ENCODE results near the gene ARHGEF39.

The ARHGEF39 gene, protein sequence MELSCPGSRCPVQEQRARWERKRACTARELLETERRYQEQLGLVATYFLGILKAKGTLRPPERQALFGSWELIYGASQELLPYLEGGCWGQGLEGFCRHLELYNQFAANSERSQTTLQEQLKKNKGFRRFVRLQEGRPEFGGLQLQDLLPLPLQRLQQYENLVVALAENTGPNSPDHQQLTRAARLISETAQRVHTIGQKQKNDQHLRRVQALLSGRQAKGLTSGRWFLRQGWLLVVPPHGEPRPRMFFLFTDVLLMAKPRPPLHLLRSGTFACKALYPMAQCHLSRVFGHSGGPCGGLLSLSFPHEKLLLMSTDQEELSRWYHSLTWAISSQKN

DNA sequence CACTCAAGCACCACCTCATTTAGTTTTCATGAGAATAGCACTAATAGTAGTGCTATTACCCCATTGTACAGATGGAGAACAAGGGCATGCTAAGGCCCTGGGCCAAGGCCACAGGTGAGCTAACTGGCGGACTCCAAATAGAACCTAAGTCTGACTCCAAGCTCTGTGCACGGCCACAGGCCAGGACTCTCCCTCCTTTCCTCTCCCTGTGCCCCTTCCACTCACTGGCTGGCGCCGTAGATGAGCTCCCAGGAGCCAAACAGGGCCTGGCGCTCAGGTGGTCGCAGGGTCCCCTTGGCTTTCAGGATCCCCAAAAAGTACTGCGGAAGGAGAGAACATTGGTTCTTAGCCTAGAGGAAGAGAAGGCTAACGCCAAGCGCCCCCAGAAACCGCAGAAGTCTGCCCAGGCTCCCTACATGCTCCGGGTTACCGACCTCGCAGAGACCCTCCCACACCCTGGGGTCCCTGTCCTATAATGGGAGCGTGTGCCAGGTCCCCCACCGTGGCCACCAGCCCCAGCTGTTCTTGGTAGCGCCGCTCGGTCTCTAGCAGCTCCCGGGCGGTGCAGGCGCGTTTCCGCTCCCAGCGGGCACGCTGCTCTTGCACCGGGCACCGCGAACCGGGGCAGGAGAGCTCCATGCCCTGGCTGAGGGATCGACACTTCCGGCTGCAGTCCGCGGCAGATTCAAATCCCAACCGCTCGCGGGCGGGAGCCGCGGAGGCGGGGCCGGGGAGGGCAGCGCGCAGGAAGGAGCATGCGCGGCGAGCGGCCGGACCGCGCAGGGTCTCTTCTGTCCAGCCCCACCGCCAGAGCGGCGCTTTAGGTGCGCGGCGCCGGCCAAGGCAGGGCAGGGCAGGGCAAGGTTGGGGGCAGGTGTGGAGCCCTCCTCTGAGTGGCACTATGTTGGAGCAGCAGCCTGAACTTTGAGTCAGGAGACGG lies at the start of gene ARHGEF39:
Gene ARHGEF39 (minus strand): TSS at position 665 of the 940 bp plus-strand sequence. CDS start 26 bp downstream, at position 639.
- DNase-seq (ENCODE audit: low read depth in 2 of 2) = peak; percentile 25 to 57

DNA sequence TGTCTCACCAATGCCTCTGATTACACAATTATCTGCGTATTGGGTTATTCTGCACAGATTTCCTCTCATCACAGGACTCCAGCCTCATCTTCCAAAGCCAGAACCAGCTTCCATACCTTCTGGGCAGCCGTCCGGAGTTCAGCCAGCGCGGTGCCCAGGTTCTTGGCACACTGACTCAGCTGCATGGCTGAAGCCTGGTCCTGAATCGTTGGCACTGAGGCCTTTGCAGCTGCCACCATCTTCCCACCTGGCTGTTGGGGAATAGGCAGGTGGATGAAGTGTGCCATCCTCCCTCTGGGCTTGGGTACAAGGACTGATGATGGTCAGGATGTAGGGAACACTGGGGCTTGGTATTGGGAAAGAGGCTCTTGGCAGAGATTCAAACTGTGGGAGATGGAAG lies 49.1 kb upstream of the ARHGEF39 start:
- DNase-seq (ENCODE audit: low read depth in 2 of 2) = no peak

DNA sequence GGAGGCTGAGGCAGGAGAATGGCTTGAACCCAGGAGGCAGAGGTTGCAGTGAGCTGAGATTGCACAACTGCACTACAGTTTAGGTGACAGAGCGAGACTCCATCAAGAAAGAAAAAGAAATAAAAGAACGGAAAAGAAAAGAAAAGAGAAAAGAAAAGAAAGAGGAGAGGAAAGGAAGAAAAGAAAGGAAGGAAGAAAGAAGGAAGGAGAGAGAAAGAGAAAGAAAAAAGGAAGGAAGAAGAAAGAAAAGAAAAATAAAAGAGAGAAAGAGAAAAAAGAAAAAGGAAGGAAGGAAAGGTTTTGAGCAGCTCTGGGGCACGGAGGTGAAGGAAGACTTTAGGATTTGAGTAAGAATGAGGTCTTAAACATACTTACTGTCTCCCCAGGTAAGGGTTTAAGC lies 48.6 kb upstream of the ARHGEF39 start:
- DNase-seq (ENCODE audit: low read depth in 2 of 2) = no peak

DNA sequence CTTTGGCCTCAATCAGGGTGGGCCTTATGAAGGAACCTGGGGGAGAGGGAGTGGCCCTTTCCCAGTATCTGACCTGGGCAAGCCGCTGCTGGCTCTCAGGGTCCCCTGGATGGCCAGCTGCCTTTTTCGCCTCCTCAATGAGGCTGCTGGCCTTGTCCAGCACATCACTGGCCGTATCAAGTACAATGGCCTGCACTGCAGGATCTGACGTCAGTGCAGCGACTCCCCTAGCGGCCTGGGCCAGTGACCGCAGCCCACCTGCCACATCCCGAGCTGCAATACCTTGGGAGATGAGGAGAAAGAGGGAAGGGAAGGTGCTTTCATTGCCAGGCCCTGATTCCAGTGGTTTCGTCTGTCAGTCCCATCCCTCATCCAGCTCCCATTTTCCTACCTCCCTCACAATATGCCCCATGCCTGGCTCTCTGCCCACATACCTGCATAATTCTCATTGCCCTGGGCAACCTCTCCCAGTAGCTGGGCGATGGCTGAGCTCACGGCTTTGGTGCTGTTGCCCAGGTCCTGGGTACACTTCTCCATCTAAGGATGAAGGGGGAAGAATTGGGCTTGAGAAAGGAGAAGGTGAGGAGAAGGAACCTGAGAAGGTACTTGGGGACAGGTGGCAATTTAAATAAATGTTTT lies 47.9 kb upstream of the ARHGEF39 start:
- DNase-seq (ENCODE audit: low read depth in 2 of 2) = no peak

DNA sequence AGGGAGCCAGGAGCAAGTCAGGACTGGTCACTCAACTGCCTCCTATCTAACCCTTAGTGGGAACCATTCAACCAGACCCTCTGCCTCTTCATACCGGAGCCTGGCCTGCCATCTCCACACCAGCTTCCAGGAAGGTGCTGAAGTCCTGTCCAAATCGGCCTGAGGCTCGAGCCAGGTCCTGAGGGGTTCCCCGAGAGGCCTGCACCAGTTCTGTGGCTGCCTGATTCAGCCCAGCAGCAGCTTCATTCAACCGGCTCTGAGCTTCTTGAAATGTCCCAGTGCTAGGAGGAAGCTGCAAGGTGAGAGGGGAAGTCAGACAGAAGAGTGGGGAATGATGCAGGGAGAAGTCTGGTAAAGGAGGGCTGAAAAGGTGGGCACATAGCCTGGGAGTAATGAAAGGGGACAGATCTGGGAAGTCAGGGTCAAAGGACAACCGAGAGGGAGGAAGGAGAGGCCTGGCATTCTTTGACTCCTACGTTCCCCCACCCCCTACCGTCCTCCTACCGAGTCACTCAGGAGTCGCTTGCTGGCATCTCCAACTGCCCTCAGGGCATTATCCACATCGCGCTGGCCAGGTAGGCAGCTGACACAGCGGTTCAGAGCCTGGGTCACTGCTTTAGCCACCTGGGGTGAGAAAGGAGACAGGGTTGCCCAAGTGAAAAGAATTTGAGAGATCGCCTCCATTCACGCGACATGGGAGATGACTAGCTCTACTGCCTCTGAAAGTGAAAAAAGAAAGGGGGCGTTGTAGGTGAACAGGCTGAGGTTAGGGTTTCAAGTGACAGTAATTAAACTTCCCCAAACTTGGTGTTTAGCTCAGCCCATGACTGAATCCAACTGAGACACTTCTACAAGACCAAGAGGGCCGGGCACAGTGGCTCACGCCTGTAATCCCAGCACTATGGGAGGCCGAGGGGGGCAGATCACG lies 46.8 kb upstream of the ARHGEF39 start:
- DNase-seq (ENCODE audit: low read depth in 2 of 2) = no peak

DNA sequence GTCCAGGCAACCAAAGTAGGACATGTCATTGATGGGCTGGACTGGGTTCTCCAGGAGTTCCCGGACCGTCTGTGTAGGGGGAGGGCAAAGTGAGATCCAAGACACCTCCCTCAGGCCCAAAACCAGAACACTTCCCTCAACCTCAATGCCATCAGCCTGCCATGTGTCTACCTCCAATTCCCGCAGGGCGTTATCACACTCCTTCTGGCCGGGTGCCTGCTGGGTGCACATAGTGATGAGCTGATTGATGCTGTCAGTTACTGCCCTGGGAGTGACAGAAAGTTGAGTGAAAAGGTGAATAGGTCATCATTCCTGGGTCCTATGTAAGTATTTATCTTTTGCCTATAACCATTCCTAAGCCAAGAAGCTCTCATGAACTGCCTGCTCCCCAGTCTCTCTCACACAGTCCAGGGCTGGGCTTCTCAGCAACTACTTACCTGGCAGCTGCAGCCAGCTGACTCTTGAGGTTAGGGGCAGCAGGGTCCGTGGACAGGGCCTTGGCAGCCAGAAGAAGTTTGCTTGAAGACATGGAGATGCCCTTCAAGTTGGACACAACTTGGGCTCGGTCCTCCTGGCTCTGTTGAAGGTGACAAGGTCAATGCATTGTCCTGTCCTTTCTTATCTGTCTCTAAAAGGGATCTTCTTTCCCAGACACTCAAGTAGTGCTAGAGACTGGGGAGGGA lies 46.0 kb upstream of the ARHGEF39 start:
- no peak for DNase-seq (ENCODE audit: low read depth in 2 of 2)

DNA sequence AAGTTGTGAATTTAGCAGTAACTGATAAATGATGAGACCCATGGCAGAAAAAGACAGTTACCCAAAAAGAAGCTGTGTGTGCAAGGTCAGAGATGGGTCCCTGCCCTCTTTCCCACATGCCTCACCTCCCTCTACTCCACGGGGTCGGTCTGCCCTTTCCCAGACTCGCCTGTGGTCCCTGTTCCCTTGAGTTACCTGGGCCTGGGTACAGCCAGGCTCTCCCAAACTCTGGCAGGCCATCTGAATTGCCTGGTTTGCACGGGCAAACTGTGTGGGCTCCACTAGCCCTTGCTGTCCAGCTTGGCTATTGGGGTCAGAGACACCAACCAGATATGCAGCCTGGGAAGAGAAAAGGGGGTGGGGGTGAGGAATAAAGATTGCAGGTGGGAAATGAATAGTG lies 43.2 kb upstream of the ARHGEF39 start:
- DNase-seq (ENCODE audit: low read depth in 2 of 2) = no peak

DNA sequence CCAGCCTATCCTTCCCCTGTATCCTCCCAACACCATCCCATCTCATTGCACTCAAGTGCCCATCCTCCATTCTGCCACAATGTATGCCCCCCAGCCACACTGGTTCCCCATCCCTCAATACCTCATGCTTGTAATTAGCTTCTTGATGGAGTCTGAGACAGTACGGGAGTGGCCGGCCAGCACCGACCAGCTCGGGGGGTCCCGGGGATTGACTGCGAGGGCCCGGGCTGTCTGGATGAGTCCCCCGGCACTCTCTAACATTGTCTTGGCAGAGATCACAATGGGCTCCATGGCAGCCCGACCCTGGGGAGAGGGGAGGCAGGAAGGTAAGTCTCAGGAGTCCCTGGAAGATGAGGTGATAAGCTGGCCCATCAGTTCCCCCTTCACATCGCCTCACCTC lies 42.0 kb upstream of the ARHGEF39 start:
- DNase-seq (ENCODE audit: low read depth in 2 of 2) = no peak

DNA sequence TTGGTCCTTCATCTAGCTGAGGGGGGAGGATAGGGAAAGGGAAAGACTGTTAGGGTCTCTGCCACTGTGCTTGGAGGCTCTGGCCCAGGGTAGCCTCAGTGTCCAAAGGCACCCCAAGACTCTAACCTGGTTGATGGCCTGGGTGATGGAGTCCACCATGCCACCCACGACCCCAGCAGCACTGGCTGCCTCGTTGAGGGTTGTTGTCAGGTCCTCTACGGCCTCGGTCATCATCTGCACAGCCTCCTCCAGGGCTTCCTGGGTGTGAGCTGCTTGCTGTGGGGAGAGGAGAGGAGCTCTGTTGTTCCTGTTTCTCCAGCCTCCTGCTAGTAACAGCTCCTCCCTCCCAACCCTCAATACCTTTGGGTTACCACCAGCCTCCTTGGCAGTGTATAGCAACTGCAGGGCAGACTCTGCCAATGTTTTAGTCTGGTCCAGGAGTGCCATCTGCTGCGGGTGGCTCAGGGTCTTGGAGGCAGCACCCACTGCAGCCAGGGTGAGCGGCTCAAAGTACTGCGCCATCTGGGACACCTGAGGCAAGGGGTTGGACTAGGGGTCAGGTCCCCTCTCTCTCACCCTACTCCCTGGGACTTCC lies 40.9 kb upstream of the ARHGEF39 start:
- no peak for DNase-seq (ENCODE audit: low read depth in 2 of 2)

DNA sequence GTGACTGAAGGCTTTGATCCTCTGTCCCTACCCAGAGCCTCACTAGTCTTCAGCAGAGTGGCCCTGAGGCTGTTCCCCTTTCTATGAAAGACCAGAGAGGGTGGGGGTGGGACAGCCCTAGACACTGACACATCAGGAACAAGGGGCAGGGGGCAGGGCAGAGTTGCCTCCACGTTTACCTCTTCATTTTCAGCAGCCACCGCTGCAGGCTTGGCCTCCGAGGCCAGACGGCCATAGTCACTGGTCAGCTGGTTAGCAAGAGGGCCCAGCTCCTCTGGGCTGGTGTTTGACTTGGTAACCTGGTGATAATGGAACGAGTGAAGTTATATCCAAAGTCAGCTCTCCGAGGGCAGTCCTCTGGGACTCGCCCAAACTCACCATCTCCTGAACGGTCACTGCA lies 40.4 kb upstream of the ARHGEF39 start:
- no peak for DNase-seq (ENCODE audit: low read depth in 2 of 2)

DNA sequence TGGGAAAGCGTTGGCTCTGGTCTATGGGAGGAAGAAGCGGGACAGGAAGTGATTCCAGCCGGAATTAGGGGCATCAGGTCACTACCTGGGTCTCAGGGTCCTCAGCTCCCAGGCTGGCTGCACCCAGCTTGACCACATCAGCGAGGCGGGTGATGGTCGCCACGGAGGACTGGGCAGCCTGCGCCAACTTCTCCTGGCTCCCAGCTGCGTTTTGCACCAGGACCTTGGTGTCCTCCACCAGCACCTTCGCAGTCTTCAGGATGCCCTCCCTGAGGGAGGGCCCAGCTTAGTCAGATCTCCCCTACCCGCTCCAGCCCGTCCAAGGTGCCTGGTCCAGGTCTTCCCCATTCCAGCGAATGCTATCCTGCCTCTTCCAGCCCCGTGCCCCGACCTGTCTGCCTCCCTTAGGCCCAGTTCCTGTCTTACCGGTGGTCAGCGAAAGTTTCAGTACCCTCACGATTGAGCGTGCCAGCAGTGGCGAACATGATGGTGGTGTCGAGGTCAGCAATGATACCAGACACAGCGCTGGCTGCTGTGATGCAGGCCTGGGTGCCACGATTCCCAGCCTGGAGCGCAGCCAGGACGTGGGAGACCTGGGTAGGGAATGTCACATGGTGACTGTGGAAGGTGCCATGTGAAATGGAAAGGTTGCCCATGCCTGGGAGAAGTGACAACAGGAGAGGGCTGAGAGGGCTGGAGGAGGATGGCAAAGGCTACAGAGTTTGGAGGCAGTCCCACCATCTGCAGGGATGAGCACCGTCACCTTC lies 39.1 kb upstream of the ARHGEF39 start:
- no peak for DNase-seq (ENCODE audit: low read depth in 2 of 2)

DNA sequence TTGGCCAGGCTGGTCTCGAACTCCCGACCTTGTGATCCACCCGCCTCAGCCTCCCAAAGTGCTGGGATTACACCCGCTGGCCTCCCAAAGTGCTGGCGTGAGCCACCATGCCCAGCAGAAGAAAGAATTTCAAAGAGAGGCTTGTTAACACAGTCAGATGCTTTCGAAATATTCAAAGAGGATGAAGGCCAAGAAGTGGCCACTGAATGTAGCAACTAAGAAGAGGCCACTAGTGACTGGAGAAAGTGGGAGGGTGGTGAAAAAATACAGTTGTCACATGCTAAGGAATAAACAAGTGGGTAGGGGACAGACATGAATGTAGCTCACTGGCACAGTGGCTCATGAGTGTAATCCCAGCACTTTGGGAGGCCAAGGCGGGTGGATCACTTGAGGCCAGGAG lies 37.7 kb upstream of the ARHGEF39 start:
- DNase-seq (ENCODE audit: low read depth in 2 of 2) = no peak

DNA sequence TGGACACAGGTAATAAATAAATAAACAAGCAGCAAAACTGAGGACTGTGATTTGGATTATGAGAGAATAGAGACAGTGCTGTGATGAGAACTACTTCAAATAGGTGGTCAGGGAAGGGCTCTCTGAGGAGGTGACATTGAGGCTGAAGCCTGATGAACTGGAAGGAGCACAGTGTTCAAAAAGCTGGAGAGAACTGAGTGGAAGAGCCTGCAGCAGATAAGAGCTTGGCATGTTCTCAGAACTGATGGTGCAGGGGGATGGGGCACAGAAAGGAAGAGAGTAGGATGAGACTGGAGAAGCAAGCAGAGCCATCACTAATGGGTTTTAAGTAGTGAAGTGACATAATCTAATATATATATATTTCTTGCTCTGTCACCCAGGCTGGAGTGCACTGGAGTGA lies 35.9 kb upstream of the ARHGEF39 start:
- no peak for DNase-seq (ENCODE audit: low read depth in 2 of 2)

DNA sequence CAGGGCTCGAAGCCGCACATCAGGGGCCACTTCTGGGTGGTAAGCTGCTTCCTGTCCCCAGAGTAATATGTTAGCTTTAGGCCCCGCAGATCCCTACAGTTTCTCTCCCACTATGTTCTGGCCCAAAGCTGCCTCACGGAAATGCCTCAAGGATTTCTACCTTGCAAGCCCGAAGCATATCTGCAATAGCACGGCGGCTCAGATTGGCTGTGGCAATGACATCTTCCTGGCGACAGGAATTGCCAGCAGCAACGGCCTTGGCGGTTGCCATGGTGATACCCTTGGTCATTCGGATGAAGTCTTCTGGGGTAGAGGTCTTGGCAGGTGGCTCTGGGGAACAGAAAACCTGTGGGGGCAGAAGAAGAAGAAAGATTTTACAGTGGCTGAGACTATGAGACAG lies 35.0 kb upstream of the ARHGEF39 start:
- DNase-seq (ENCODE audit: low read depth in 2 of 2) = no peak

DNA sequence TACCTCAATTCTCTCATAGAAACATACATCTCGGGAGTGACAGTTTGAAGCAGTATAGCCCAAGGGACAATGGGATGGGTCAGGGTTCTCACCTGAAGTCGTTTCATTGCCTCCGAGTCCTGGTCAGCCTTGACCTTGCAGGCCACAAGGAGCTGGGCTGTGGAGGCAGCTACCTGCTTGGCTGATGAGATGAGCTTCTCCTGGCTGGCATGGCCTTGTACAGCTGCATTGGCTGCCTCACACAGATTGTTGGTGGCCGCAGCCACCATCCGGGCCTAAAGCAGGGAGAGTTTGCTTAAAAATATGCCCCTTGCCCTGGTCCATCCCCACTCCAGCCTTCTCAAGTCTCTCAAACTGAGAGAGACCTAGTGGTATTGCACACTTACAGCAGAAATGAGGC lies 33.2 kb upstream of the ARHGEF39 start:
- DNase-seq (ENCODE audit: low read depth in 2 of 2) = no peak

DNA sequence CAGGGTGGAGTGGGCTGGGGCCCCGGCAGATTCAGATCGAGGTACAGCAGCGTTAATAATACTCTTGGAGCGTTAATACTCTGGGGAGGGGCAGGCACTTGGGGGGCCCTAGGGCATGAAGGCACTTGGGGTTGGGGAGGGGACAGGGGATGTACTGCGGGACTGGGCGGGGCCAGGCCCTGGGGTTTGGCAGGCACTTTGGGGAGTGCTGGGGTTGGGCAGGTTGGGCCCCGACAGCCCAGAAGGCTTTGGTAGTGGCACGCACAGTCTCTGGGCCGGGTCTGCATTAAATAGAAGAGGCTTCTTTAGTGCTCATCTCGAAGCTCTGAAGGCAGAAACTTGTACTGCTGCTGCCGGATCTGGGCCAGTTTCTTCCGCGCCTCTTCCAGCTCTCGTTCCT lies 32.5 kb upstream of the ARHGEF39 start:
- DNase-seq (ENCODE audit: low read depth in 2 of 2) = no peak

DNA sequence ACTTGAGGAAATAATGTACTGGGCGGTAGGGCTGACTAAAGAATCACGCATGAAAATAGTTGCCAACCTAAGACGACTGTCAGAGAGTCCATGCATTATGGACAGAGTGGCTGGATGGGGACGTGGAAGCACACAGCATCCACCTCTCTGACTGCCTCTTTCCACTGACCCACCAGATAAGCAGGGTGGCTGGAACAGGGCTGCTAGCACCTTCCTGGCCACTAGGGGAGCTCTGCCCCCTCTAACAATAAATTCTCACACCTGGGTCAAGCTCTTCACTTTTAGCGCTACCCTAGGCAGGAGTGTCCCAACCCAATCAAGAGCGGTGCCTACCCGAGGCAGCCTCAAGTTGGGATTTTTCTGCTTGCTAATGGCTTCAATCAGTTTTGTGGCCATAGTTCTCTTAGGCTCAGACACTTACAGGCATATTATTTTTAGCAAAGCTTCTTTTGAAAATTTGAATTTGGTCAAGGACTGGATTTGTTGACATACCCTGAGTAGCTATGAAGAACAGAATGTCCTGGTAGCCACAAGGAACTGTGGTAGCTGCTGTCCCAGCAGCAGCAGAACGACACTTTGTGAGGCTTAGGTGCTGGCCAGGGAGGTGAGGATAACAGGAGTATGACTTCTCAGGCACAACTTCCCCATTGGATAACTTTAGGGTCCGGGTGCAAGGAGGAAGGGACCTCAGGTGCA lies 31.7 kb upstream of the ARHGEF39 start:
- peak; percentile 33 to 34 for DNase-seq (ENCODE audit: low read depth in 2 of 2)

DNA sequence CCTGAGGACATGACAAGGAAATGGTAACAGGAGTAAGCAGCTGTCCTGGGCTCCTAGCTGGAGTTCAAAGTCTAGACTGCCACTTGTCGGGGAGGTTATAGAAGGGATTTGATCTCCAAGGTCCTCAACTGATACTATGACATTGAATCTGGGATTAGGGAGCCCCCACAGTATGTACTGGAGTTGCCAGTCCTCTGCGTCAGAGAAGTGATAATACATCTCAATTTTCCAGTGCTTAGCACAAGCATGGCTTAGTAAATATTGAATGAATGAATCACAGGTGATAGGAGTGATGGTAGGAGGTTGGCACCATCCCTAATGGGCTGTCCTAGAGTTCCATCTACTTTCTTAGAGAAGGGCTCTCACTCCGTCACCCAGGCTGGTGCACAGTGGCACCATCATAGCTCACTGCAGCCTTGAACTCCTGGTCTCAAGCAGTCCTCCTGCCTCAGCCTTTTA lies 31.0 kb upstream of the ARHGEF39 start:
- no peak for DNase-seq (ENCODE audit: low read depth in 2 of 2)

DNA sequence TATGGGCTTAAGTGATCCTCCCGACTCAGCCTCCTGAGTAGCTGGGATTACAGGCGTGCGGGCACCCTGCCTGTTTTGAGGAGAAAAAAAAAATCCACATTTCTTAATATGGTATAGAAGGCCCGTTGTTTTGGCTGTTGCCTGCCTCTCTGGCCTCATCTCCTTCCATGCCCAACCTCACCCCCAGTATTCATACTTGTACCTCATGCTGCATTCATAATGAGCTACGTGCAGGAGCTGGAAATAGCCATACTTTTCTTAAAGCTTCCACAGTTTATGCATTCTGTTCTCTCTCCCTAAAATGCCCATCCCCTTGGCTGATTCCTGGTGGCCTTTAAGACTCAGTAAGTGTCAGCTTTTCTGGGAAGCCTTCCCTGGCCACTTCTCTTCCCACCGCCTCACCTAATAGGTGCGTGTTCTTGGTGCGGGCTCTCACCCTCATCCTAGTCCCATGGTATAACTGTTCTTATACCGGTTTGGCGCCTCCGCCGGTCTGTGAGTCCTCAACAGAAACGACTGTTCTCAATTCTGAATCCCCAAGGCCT lies 26.8 kb upstream of the ARHGEF39 start:
- DNase-seq (ENCODE audit: low read depth in 2 of 2) = no peak

Measured in stimulated activated CD4-positive, alpha-beta T cell treated with anti-CD3 and anti-CD28 coated beads, Interleukin-1b, Interleukin-23, amount 100 ng/mL, for 4 hours (primary cell).